HepG2 (cell line): ENCODE results near the gene TTC39C. TPM values are rescaled to one million over a fixed set of nuclear protein-coding genes. Genes with fewer than 3 reads are reported as not detected.

ENCODE experiments used
- ATAC-seq: fragments of 200-7000 bp; cut with Tn5 transposase; 3 replicates; pipeline ENCODE4 v1.9.1; 2020; ENCODE audit warnings: mild to moderate bottlenecking, moderate library complexity
- BruUV-seq: library from RNA; stranded (reverse); fragments of 400-500 nt; replicated peaks from 2 replicates; lab custom pipeline; 2021; lab: Mats Ljungman, UMichigan
- CTCF ChIA-PET: fragments of 300-600 bp; formaldehyde crosslinking; extraction: SDS; loops from one replicate; lab custom pipeline; 2021; ENCODE audit warnings: low total read pairs, inconsistent platforms, low intra/inter-chr PET ratio; lab: Yijun Ruan, JAX
- POLR2A ChIA-PET: fragments of 350-600 bp; sonication (Branson Sonifier 250); formaldehyde crosslinking; loops from one replicate; lab custom pipeline; 2020; ENCODE audit warnings: antibody characterized with exemption, inconsistent platforms; lab: Yijun Ruan, JAX
- DNase-seq: peaks from one replicate; pipeline ENCODE4 v3.0.0-alpha.2; 2015; ENCODE audit warnings: low spot score
- FAIRE-seq: peaks from 3 replicates; lab custom pipeline; 2011; peaks lifted over from hg19 to GRCh38; lab: Jason Lieb, UNC
- H2AFZ ChIP-seq: one replicate; pipeline ENCODE4 v1.6.1; 2011; ENCODE audit warnings: low read length, inconsistent platforms
- H3K27ac ChIP-seq: fragments of 300-600 bp; 3 replicates; pipeline ENCODE4 v1.8.0; 2011; ENCODE audit warnings: mixed run types, mild to moderate bottlenecking, mixed read lengths, low read length, inconsistent platforms; ENCODE audit not compliant: insufficient read depth; ENCODE audit errors: extremely low read length
- H3K27me3 ChIP-seq, 2 experiments: fragments of 200-600 bp in 1 of 2; 2 replicates in 1 of 2; 3 replicates in 1 of 2; pipeline versions ENCODE4 v1.6.0 to v1.8.0; 2011; ENCODE audit warnings: low read length in 2 of 2, mild to moderate bottlenecking in 2 of 2, moderate library complexity in 2 of 2, inconsistent platforms in 1 of 2; ENCODE audit not compliant: insufficient read depth in 2 of 2, control insufficient read depth in 1 of 2
- H3K36me3 ChIP-seq, 2 experiments: fragments of 200-600 bp in 1 of 2; replicated peaks in 1 of 2; 2 replicates in 1 of 2; 3 replicates in 1 of 2; pipeline versions ENCODE4 v1.5.1 to v1.8.0; 2011; ENCODE audit warnings: low read length in 2 of 2, inconsistent platforms in 1 of 2; ENCODE audit not compliant: insufficient read depth in 2 of 2, control insufficient read depth in 1 of 2
- H3K4me1 ChIP-seq: 2 replicates; pipeline ENCODE4 v1.5.1; 2012; ENCODE audit warnings: low read length, inconsistent platforms; ENCODE audit not compliant: insufficient read depth
- H3K4me2 ChIP-seq: 2 replicates; pipeline ENCODE4 v1.6.0; 2011; ENCODE audit warnings: low read depth, low read length, inconsistent platforms
- H3K4me3 ChIP-seq, 3 experiments: fragments of 200-600 bp in 1 of 3; sonication (generic), shearing (Covaris generic) in 1 of 3; replicated peaks in 1 of 3; 2 replicates each; pipeline ENCODE4 v1.5.1; 2011 to 2016; ENCODE audit warnings: low read length in 3 of 3, inconsistent platforms in 2 of 3, low read depth in 2 of 3, mild to moderate bottlenecking in 2 of 3, control low read depth in 1 of 3, mixed read lengths in 1 of 3; ENCODE audit not compliant: insufficient read depth in 1 of 3
- H3K79me2 ChIP-seq: one replicate; pipeline ENCODE4 v1.6.1; 2011; ENCODE audit warnings: low read length, inconsistent platforms; ENCODE audit not compliant: insufficient read depth
- H3K9ac ChIP-seq: 2 replicates; pipeline ENCODE4 v1.6.0; 2011; ENCODE audit warnings: mild to moderate bottlenecking, low read depth, low read length, inconsistent platforms; ENCODE audit not compliant: insufficient read depth
- H3K9me3 ChIP-seq: 2 replicates; pipeline ENCODE4 v1.5.1; 2012; ENCODE audit warnings: mild to moderate bottlenecking, low read length
- H4K20me1 ChIP-seq: 2 replicates; pipeline ENCODE4 v1.6.0; 2011; ENCODE audit warnings: inconsistent platforms, mild to moderate bottlenecking, low read length, moderate library complexity; ENCODE audit not compliant: insufficient read depth
- CBX2 ChIP-seq, 2 experiments: fragments of 200-600 bp in 1 of 2; sonication (generic); formaldehyde crosslinking in 1 of 2; IDR thresholded peaks; 2 replicates each; pipeline versions ENCODE4 v1.7.0 to v1.8.1; 2018 to 2022; ENCODE audit warnings: low read depth in 2 of 2, low read length in 1 of 2, mild to moderate bottlenecking in 1 of 2, missing genetic modification reagents in 1 of 2
- MATR3 ChIP-seq: sonication (generic); formaldehyde crosslinking; IDR thresholded peaks from 2 replicates; pipeline ENCODE4 v1.4.0; 2020; ENCODE audit warnings: missing genetic modification reagents
- MYC ChIP-seq: sonication (generic); formaldehyde crosslinking; IDR thresholded peaks from 2 replicates; pipeline ENCODE4 v1.9.0; 2021; ENCODE audit warnings: missing genetic modification reagents, borderline replicate concordance
- RNF2 ChIP-seq: fragments of 450-650 bp; conservative IDR thresholded peaks from 2 replicates; pipeline ENCODE4 v1.6.1; 2016; ENCODE audit warnings: low read depth
- SMAD9 ChIP-seq: sonication (generic); formaldehyde crosslinking; IDR thresholded peaks from 2 replicates; pipeline ENCODE4 v1.5.1; 2020; ENCODE audit warnings: mild to moderate bottlenecking, missing genetic modification reagents
- TARDBP ChIP-seq: sonication (generic); formaldehyde crosslinking; IDR thresholded peaks from 2 replicates; pipeline ENCODE4 v1.8.0; 2022; ENCODE audit warnings: mild to moderate bottlenecking, missing genetic modification reagents
- ZBTB38 ChIP-seq: sonication (generic); formaldehyde crosslinking; IDR thresholded peaks from 2 replicates; pipeline ENCODE4 v1.5.1; 2020; ENCODE audit warnings: mild to moderate bottlenecking, missing genetic modification reagents
- ZNF10 ChIP-seq: sonication (generic); formaldehyde crosslinking; IDR thresholded peaks from 2 replicates; pipeline ENCODE4 v1.4.0; 2020; ENCODE audit warnings: mild to moderate bottlenecking, low read depth, missing genetic modification reagents, borderline replicate concordance
- ZNF33B ChIP-seq: sonication (generic); formaldehyde crosslinking; IDR thresholded peaks from 2 replicates; pipeline ENCODE4 v1.5.1; 2020; ENCODE audit warnings: mild to moderate bottlenecking, missing genetic modification reagents
- ZNF773 ChIP-seq: sonication (generic); formaldehyde crosslinking; IDR thresholded peaks from 2 replicates; pipeline ENCODE4 v1.4.0; 2020; ENCODE audit warnings: missing genetic modification reagents, borderline replicate concordance
- ZSCAN30 ChIP-seq: sonication (generic); formaldehyde crosslinking; IDR thresholded peaks from 2 replicates; pipeline ENCODE4 v1.5.0; 2020; ENCODE audit warnings: mild to moderate bottlenecking, missing genetic modification reagents
- WGBS: methylation state at CpG from one replicate; pipeline ENCODE4 v1.1.6; 2017; ENCODE audit warnings: low lambda C conversion rate; 5-methylcytosine and 5-hydroxymethylcytosine counted together
- in situ Hi-C: cut with HindIII; loops from 2 replicates; pipeline ENCODE4 v1.10.0; 2017; ENCODE audit warnings: low pct_unique_long_range_greater_than_20kb; ENCODE audit not compliant: extremely low pct_ligation_motif_present
- intact Hi-C: fragments of 100-400 bp; cut with micrococcal nuclease; formaldehyde crosslinking; loops from one replicate; pipeline ENCODE4 v1.10.0; 2022; ENCODE audit not compliant: unreplicated experiment
- polyA plus RNA-seq, 8 experiments: library from polyadenylated mRNA; depleted of rRNA in 3 of 8; stranded (reverse) in 7 of 8; unstranded in 1 of 8; fragments of >200 nt; fragmentation: Illumina TruSeq in 4 of 8; extraction: Trizol in 4 of 8; gene quantifications; 2 replicates each; pipeline versions ENCODE4 v1.2.1 to v1.2.3, GENCODE V29; 2011 to 2016; ENCODE audit warnings: low read depth in 4 of 8, missing spikeins in 1 of 8, mixed read lengths in 1 of 8; ENCODE audit not compliant: insufficient read depth in 1 of 8
- total RNA-seq, 5 experiments: library from RNA; depleted of rRNA; stranded (reverse); fragments of >200 nt; fragmentation: Illumina TruSeq; extraction: Trizol; gene quantifications; 2 replicates each; pipeline ENCODE4 v1.2.3, GENCODE V29; 2016; ENCODE audit warnings: low read depth in 1 of 5
- TF ChIP-seq, protein P1 (sequence below): sonication (generic); formaldehyde crosslinking; IDR thresholded peaks from 2 replicates; pipeline ENCODE4 v1.8.0; 2022; ENCODE audit warnings: mild to moderate bottlenecking, missing genetic modification reagents
- TF ChIP-seq, protein P2 (sequence below): sonication (generic); formaldehyde crosslinking; IDR thresholded peaks from 2 replicates; pipeline ENCODE4; 2020; ENCODE audit warnings: missing genetic modification reagents, mild to moderate bottlenecking, borderline replicate concordance

Gene TTC39C
- total and polyA plus RNA-seq, 2 of the 13 experiments (the other 11 are each of a cell fraction or from before 2014, with no cell fraction given), result 19.1 to 25.9 TPM

DNA sequence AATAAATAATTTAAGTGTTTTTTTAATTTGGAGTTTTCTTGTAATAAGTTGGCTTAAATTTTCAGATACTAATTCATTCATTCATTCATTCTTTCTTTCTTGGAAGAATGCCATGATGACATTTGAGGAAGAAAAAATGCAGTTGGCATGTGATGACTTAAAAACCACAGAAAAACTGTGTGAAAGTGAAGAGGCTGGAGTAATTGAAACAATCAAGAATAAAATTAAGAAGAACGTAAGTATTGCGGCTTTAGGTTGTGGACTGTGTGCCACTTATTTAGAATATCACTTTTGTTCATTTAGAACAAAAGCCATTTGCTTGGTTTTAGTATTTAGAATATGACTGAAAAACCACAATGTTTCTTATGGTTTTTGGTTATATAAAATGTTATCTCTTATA is 51.4 kb downstream of the TTC39C start:
- CTCF ChIA-PET, result no interaction called here
- BruUV-seq, result no TSS peak
- Histone ChIP-seq H3K79me2 (no peaks in the 10 kb centered on the region), H3K4me1 (peaks cover 53% of the 10 kb centered on the region), H3K9ac (no peak overlapping the region), H3K4me2 (no peak overlapping the region), H3K27me3 (no peaks in the 10 kb centered on the region), H3K9me3 (no peaks in the 10 kb centered on the region), H3K27ac (no peak overlapping the region), H3K4me3 (no peak overlapping the region), H3K36me3 (peaks cover 0 to 1% of the 10 kb centered on the region in 2 experiments; a peak in 1 of 5 replicates), H2AFZ (no peak overlapping the region), H4K20me1 (no peaks in the 10 kb centered on the region)
- 97% methylated on average over 2 of the region's 2 CpGs for WGBS
- intact Hi-C loops, result no loop called here
- TF ChIP-seq ZNF773 (CRISPR knock-in tag), result no peak
- TF ChIP-seq CBX2 (IDR thresholded peaks at IDR 0.05; ENCODE audit: low read depth, low read length), result no peak
- no peak for TF ChIP-seq CBX2 (CRISPR knock-in tag; IDR thresholded peaks at IDR 0.05; ENCODE audit: low read depth)
- no peak for TF ChIP-seq MATR3 (CRISPR knock-in tag)
- TF ChIP-seq, protein P1, sequence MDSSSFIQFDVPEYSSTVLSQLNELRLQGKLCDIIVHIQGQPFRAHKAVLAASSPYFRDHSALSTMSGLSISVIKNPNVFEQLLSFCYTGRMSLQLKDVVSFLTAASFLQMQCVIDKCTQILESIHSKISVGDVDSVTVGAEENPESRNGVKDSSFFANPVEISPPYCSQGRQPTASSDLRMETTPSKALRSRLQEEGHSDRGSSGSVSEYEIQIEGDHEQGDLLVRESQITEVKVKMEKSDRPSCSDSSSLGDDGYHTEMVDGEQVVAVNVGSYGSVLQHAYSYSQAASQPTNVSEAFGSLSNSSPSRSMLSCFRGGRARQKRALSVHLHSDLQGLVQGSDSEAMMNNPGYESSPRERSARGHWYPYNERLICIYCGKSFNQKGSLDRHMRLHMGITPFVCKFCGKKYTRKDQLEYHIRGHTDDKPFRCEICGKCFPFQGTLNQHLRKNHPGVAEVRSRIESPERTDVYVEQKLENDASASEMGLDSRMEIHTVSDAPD (CRISPR knock-in tag), result no peak
- TF ChIP-seq MYC (CRISPR knock-in tag), result no peak
- TF ChIP-seq ZBTB38 (CRISPR knock-in tag), result no peak
- no peak for TF ChIP-seq TARDBP (CRISPR knock-in tag)
- no peak for TF ChIP-seq ZNF33B (CRISPR knock-in tag)
- TF ChIP-seq ZNF10 (CRISPR knock-in tag), result no peak
- TF ChIP-seq ZSCAN30 (CRISPR knock-in tag), result no peak
- TF ChIP-seq SMAD9 (CRISPR knock-in tag), result no peak
- TF ChIP-seq, protein P2, sequence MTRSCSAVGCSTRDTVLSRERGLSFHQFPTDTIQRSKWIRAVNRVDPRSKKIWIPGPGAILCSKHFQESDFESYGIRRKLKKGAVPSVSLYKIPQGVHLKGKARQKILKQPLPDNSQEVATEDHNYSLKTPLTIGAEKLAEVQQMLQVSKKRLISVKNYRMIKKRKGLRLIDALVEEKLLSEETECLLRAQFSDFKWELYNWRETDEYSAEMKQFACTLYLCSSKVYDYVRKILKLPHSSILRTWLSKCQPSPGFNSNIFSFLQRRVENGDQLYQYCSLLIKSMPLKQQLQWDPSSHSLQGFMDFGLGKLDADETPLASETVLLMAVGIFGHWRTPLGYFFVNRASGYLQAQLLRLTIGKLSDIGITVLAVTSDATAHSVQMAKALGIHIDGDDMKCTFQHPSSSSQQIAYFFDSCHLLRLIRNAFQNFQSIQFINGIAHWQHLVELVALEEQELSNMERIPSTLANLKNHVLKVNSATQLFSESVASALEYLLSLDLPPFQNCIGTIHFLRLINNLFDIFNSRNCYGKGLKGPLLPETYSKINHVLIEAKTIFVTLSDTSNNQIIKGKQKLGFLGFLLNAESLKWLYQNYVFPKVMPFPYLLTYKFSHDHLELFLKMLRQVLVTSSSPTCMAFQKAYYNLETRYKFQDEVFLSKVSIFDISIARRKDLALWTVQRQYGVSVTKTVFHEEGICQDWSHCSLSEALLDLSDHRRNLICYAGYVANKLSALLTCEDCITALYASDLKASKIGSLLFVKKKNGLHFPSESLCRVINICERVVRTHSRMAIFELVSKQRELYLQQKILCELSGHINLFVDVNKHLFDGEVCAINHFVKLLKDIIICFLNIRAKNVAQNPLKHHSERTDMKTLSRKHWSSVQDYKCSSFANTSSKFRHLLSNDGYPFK, result no peak
- TF ChIP-seq RNF2, result no peak
- DNase-seq (no peak), ATAC-seq (no peak), FAIRE-seq (no peak)
- in situ Hi-C loops, result no loop called here
- POLR2A ChIA-PET, result no interaction called here
